GM19328 (cell line): ENCODE data around the gene CTNNBL1.

Experiments used
- ATAC-seq: cut with Tn5 transposase; IDR thresholded peaks from one replicate; pipeline ENCODE4 v1.9.1; 2021; ENCODE audit warnings: mild to moderate bottlenecking, moderate library complexity; ENCODE audit not compliant: unreplicated experiment

CTNNBL1 gene

DNA sequence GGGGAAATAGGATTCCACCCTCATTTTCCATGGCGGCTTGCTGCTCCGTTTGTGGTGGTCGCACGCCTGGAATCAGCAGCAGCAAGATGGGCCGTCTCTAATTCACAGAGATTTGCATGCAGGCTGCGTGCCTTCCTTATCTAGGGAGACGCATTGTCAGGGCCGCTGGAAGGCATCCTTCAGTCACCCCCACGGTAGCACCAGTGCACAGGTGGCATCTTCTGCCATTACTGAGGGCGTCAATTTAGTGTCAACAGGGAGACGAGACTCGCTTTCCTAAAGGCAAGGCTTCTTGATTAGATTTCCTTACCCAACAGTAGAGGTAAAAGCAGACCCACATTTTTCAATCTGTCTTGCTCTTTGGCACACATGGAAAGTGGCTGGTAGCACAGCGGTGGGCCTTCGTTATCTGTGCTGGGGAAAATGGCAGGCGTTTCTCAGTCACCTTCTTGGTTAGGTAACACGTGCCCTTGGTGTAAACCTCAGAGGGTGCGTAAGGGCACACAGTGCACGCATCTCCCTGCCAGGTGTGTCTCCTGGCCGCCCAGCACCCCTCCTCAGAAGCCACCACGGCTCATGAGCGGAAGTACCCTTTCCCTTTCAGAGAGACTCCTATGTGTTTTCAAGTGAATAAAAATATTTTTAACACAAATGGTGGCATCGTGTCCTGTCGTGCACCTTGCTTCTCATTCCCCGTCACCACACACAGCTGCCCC is 181.8 kb downstream of the CTNNBL1 start:
- no peak for ATAC-seq

DNA sequence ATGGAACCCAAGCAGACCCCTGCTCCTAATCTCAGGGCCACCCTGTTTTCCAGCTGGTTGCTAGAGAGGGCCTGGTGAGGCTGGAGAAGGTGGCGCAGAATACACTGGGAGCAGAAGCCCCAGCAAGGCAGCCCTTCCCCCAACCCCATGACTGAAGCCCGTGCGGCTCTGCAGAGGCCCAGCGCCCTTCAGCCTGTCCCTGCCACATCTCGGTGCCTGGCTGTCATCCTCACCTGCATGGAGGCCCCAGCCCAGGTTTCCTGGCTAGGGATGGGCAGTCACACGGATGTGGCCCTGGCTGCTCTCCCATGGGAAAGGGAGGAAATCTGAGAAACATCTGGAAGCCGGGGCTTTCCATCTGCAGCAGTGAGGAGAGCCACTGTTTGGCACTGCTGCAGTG is 183.0 kb downstream of the CTNNBL1 start:
- ATAC-seq, result no peak

DNA sequence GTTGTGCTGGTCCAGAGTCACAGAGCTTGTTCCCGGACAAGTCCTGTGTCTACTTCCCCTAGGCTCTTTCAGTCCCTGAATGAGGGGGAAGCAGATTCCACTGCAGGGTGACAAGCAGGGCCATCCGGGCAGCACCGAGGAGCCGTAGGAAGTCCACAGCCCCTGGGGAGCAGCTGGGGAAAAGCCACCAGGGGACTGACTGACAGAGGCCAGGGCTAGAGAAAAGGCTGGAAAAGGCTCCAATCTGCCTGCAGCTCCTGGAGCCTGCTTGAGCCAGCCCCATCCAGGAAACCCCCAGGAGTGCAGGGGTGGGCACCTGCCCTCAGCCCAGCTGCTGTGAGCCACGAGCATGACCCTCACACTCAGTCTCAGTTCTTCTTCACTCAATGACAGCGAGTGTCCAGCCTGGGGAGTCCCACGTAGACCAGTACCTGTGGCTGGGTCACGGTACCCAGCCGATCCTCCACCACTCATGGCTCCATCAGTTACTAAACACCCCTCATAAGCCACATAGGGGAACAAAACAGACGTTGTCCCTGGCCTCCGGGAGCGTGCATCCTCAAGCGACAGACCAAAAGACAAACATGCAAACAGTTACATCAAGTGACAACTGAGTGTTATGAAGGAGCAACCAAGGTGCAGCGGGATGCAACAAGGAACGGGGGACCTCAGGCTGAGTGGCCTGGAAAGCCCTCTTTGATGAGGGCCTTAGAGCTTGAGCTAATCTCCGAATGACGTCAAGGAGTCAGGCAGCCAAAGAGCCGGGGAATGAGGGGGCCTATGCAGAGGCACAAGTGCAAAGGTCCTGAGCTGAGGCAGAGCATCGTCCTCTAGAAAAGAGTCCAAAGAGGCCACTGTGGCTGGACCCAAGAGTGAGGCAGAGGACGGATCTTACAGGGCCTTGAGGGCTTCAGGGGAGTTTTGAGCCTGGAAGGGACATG is 184.3 kb downstream of the CTNNBL1 start:
- no peak for ATAC-seq

DNA sequence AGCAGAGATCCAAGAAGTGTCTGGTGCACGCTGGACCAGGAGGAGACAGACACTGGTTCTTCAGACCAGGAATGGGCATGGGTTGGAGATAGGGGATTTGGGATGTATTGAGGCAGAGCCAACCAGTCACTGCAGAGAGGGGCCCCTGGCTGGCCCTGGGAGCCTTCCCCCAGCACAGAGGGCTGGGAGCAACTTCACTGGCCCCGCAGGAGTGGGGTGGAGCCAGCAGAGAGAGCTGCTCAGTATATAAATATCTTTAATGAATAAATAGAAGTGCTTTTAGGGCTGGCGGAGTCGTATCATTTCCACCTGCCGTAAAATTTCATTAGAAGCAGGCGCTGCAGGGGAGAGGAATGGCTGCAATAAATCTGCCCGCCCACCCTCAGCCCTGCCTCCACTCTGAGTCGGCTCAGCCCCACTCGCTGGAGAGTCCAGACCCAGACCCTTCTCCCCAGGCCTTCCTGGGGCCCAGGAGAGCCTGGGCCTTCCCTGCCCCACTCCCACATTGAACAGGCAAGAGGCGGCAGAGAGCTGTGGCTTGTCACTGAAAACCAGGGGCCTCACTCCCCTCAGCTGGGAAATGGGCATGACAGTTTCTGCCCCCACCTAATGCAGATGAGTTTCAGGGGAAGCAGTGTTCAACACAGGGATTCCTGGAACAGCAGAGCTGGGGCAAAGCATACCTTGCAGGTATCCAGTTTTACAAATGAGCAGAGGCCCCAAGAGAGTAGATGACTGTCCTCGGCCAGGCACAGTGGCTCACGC is 185.2 kb downstream of the CTNNBL1 start:
- no peak for ATAC-seq

DNA sequence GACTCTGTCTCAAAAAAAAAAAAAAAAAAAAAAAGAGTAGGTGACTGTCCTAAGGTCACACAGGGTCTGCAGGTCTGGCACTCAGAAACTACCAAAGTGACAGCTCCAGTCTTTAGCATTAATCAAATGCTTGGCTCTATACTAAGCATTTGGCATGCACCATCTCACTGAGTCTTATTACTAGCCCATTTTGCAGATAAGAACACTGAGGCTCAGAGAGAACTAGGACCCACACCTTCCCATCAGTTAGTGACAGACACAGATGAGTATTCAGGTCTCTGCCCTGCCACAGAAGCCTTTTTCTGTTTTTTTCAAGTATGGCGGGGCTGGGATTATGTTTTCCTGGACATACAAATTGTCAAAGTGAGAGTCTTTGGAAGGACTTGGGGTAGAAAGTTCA is 186.0 kb downstream of the CTNNBL1 start:
- no peak for ATAC-seq

DNA sequence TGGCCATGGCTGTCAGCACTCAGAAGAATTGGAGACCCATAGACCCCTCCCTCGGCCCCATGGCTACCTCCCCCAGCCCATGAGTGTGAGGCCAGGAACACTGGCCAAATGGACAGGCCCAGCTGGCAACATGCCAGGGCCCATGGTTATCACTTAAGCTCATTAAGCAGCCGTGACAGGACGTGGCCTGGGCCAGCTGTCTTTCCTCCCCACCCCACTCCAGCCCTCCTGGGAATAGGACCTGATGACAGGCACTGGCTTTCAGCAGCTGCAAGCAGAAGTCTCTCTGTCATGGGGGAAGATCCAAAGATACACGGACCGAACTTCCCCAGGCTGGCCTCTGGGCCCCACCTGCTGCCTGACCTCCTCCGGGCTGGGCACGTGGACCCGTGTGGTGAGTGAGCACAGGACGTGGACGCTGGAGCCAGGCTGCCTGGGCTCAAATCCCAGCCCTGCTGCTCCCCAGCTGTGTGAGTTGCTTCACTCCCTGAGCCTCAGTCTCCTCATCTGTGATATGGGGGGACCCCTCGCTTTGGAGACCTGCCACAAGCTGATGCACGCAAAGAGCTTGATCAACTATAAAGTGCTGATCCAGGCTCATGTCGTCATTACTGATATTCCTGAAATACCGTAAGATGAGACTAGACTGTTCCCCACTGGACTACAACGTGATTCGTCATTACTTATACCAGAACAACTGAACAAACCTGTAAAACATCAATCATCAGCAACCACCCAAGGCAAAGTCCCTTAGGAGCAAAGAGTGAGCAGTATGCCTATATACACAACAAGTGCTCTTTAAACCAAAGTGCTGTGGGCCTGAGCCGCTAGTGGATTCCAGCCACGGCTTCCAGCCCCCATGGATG is 187.1 kb downstream of the CTNNBL1 start:
- no peak for ATAC-seq

DNA sequence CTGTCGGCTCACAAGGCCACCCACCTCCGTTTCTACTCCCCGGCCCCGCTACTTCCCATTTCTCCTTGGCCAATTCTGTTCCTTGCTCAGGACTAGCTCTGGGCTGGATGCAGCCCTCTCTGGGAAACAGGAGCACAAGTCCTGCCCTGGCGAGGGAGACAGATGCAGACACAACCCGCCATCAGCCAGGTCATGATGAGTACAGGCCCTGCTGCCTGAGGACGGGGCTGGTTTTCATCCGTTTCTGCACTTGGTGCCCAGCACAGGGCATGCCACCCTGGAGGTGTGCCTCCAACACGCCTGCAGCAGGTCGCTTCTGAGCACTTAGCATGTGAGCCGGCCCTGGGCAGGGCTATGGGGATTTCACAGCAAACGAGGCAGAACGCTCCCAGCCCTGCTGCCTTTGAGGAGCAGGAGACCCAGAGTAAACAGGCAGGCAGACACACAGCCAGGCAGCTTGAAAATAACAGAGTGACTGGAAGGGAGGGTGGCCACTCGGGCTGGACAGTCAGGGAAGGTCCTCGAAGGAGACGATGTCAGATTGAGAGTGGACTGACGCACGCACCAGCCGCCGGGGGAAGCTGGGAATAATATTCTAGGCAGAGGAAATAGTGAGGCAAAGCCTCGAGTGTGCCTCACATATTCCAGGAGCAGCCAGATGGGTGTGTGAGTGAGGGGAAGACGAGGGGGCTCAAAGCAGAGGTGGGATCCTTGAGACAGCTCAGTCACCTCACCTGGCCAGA is 187.9 kb downstream of the CTNNBL1 start:
- no peak for ATAC-seq

DNA sequence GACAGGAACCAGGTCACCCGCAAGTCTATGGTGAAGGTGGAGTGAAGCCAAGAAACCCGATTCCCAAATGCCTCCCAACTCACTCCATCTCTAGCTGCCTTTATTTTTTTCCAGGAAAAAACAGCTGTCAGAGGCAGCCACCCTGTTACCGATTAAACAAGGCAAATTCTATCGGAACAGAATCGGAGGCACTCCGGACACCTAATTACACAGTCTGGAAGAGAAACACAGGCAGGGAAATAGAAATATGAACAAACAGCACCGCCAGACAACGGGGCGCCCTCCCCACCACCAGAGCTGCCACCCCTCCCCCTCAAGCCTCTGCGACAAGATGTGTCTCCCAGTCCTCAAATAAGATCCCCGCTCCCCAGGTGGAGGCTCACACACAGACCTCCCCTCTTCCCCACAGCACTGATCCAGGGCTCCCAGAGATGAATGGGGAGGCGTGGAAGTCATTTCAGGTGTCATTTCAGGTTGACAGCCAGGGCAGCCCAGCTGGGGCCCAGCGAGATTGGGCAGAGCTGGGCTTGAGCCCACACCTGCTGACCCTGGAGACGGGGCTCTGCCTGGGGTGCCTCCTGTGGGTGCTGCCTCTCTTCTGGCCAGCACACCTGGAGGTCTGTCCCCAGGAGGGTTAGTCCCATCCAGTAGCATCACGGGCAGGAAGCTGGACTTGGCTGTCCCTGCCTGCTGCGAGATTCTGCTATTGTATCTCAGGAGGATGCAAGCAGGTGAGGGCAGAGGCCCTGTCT is 189.3 kb downstream of the CTNNBL1 start:
- no peak for ATAC-seq

DNA sequence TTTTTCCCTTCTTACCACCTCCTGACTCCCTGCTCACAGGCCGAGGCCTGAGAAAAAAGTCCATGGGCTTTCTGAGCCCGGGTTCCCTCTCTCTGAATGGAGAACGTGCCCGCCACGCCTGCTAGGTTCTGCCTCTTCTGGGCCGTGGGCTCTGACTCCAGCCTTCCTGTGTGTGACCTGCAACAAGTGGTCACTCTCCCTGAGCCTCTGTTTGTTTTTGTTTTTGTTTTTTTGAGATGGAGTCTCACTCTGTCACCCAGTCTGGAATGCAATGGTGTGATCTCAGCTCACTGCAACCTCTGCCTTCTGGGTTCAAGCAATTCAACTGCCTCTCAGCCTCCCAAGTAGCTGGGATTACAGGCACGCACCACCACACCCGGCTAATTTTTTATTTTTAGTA is 191.2 kb downstream of the CTNNBL1 start:
- ATAC-seq, result no peak

DNA sequence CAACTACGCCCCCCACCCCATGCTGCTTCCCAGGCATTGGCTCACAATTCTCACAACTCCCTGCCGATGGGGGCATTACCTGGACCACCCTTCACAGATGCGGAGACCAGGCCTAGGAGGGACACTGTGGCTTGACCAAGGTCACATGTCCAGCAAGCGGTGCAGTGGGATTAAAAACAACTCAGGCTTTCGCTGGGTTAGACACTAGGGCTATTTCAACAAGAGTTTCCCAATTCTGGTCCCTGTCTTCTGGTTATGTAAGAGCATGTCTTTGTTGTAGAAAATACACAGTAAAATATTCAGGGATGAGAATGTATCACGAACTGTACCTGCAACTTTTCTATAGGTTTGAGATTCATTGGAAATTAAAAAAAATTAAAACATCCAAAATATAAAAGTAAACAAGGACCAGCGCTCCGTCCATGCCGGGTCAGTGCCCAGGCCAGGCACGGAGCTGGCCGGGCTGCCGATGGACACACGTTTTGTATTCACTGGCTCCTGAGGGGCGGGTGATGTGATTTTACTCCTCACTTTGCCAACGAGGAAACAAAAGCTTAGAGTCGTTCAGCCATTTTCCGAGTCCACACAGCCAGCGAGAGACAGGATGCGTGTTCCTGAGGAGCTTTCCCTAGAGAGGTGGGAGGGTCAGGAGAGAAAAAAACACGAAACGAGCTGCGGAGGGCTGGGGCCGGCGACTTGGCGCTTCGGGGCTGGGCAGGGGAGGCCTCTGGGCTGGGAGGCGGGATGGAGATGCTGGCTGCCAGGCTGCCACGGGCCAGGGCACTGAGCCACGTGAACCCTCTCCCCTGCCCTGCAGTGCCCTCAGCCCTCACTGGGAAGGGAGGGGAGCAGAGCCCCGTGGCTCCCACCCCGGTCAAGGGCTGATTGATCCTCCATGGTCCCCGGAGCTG is 192.0 kb downstream of the CTNNBL1 start:
- no peak for ATAC-seq

DNA sequence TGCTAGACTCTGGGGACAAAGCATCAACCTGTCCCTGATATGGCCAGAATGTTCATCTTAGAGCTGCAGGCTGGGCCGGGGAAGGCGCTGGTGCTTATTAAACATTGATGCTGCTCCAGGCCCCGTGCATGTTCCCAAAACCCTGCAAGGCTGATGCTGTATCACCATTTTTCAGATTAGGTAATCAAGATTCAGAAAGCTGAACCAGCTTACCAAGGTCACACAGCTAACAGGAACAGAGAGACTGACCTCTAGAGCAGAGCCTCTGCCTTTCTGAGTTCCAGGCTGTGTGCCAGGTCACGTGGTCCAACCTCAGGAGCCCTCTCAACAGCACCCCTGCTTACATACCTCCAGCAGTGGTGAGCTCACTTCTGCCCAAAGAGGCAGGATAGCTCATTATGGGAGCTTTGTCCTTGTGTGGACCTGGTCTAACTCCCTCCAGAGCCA is 193.0 kb downstream of the CTNNBL1 start:
- ATAC-seq, result no peak

DNA sequence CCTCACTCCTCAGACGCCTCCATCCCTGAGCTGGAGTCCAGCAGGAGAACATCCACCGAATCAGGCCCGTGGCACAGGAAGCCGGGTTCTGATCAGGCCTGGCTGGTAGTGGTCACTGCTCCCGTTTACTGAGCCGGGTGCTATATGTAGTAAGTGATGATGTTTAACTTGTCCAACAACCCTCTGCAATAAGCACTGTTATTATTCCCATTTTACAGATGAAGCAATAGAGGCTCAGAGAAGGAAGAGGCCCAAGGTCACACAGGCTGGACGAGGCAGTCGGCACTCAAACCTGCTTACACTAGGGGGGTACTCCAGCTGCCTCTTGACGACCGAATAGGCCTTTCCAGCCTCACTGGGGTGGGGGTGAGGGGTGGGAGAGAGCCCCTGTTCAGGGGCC is 194.8 kb downstream of the CTNNBL1 start:
- no peak for ATAC-seq

DNA sequence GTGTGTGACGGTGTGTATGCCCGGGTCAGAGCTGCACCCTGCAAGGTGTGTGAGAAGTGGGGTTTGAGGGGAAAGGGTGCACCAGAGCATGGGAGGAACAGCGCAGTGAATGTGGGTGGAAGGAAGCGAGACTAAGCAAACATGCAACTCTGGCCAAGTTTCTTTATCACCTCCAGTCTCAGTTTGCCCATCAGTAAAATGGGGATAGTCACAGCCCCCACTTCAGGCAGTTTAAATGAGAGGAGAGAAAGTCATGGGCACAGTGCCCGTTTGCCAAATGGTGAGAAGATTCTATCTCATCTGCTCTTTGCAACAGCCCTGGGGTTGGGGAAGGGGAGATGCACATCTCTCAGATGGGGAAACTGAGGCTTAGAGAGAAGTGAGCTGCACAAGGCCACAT is 196.3 kb downstream of the CTNNBL1 start:
- no peak for ATAC-seq

DNA sequence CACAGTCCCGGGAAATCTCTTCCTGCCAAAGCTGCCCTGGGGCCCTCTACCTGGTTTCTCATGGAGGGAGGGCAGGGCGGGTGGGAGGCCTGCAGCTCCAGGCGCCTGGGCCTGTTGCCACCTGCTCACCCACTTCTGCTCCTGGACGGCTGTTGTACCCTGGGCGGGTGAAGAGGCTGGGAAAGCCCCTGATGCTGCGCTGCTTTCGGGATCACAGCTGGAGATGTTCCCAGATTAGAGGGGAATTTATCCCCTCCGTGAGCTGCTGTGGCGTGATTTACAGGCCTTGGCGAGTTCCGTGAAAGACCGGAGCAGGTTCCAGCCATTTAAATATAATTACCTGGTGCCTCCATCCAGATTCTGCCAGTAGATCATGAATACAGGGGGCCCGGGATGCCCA is 196.8 kb downstream of the CTNNBL1 start:
- ATAC-seq, result no peak

DNA sequence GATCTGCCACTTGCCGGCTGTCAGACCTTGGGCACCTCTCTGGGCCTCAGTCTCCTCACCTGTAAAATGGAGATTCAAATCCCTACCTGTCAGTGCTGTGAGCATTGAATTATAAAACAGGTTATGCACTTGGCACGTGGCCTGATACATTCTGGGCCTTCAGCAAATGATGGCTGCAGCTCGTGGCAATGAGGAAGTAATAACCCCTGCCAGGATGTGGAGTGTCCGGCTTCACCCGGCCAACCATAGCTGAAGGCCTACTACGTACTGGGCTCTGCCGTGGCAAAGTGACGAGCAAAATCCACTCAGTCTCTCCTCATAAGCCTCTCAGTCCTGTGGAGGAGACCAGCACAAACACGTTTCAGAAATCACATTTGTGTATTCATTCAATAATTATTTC is 198.2 kb downstream of the CTNNBL1 start:
- no peak for ATAC-seq

DNA sequence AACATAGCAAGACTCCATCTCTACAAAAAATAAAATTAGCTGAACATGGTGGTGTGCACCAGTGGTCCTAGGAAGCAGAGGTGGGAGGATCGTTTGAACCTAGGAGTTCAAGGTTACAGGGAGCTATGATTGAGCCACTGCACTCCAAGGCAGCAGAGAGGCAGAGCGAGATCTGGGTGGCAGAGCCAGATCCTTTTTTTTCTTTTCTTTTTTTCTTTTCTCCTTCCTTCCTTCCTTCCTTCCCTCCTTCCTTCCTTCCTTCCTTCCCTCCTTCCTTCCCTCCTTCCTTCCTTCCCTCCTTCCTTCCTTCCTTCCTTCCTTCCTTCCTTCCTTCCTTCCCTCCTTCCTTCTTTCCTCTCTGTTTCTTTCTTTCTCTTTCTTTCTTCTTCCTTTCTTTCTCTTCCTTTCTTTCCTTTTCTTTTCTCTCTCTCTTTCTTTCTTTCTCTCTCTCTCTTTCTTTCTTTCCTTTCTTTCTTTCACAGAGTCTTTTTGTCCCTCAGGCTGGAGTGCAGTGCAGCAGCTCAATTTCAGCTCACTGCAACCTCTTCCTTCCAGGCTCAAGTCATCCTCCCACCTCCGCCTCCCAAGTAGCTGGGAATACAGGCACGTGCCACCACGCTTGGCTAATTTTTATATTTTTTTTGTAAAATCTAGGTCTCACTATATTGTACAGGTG is 199.9 kb downstream of the CTNNBL1 start:
- ATAC-seq, result no peak

DNA sequence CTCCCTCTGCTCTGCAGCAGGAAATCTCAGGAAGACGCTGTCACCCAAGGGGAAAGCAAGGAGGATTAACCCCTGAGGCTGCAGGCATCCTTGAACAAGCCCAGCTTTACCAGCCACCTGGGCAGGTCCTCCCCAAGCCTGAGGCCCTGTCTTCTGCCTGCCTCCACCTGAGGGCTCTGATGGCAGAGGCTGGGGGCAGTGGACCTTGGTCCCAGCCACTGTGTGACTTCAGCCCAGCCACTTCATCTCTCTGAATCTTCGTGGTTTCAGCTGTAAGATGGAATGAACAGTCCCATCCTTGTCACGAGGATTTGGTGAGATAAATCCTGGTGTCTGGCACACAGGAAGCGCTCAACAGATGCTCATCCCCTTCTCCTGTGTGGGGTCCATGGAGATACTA is 200.6 kb downstream of the CTNNBL1 start:
- no peak for ATAC-seq
